ENCODE measurements around the gene CACNG5.

The CACNG5 gene

GRCh38 chr17:66906321-66907278 lies 71.7 kb downstream of the CACNG5 start:
- peak; percentile 83 for DNase-seq (ENCODE audit: low spot score)

- DNase-seq (ENCODE audit: low spot score): no peak
These were observed 75.0 kb downstream of the CACNG5 start for GRCh38 chr17:66909804-66910373.

- DNase-seq (ENCODE audit: low spot score): no peak
These were observed 75.9 kb downstream of the CACNG5 start for GRCh38 chr17:66910651-66911285.

GRCh38 chr17:66915204-66915611 lies 80.3 kb downstream of the CACNG5 start:
- no peak for DNase-seq (ENCODE audit: low spot score)

GRCh38 chr17:66915792-66916191 lies 80.9 kb downstream of the CACNG5 start:
- DNase-seq (ENCODE audit: low spot score): no peak

GRCh38 chr17:66916946-66917345 lies 82.0 kb downstream of the CACNG5 start:
- DNase-seq (ENCODE audit: low spot score): no peak

GRCh38 chr17:66918896-66919295 lies 84.0 kb downstream of the CACNG5 start:
- DNase-seq (ENCODE audit: low spot score): no peak

GRCh38 chr17:66920435-66920834 lies 85.5 kb downstream of the CACNG5 start:
- DNase-seq (ENCODE audit: low spot score): no peak

- DNase-seq (ENCODE audit: low spot score): no peak
These were observed 86.0 kb downstream of the CACNG5 start for GRCh38 chr17:66920950-66921349.

- DNase-seq (ENCODE audit: low spot score): no peak
These were observed 89.0 kb downstream of the CACNG5 start for GRCh38 chr17:66923886-66924285.

GRCh38 chr17:66925811-66926500 lies 91.0 kb downstream of the CACNG5 start:
- no peak for DNase-seq (ENCODE audit: low spot score)

- DNase-seq (ENCODE audit: low spot score): no peak
These were observed 94.0 kb downstream of the CACNG5 start for GRCh38 chr17:66928949-66929348.

GRCh38 chr17:66929591-66929990 lies 94.7 kb downstream of the CACNG5 start:
- no peak for DNase-seq (ENCODE audit: low spot score)

- DNase-seq (ENCODE audit: low spot score): no peak
These were observed 96.0 kb downstream of the CACNG5 start for GRCh38 chr17:66930933-66931332.

- DNase-seq (ENCODE audit: low spot score): no peak
These were observed 97.4 kb downstream of the CACNG5 start for GRCh38 chr17:66932311-66932710.

GRCh38 chr17:66934040-66934439 lies 99.1 kb downstream of the CACNG5 start:
- DNase-seq (ENCODE audit: low spot score): no peak
